Activated CD8-positive, alpha-beta memory T cell treated with anti-CD3 and anti-CD28 coated beads, Interleukin-2, amount 50 U/mL, for 1 hour (primary cell): ENCODE results near the gene USP49.
"Not testable (repeated sequence)": the region's sequence is repeated elsewhere in the genome, so short reads cannot be mapped to it uniquely, and the experiment has no call there.

ENCODE experiments used
- DNase-seq: peaks from one replicate; pipeline ENCODE4 v3.0.0-alpha.2; 2020; ENCODE audit errors: extremely low read depth

Gene USP49

GRCh38 chr6:41811946-41812345, 83.2 kb downstream of the USP49 start:
- not testable (repeated sequence) for DNase-seq

DNA sequence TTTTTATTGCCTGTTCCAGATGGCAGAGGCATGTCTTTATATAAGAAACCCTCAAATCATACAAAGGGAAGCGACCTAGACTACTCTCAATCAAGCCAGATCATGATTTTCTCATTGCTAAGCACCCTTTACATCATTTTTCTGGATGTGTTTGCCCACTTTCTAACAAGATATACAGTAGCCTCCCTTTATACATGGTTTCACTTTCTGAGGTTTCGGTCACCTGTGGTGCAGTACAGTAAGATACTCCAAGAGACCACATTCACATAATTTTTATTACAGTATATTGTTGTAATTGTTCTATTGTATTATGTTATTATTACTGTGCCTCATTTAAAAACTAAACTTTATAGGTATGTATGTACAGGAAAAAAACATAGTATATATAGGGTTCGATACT, 84.1 kb downstream of the USP49 start:
- no peak for DNase-seq

GRCh38 chr6:41805830-41806774, 89.1 kb downstream of the USP49 start:
- DNase-seq, result no peak

DNA sequence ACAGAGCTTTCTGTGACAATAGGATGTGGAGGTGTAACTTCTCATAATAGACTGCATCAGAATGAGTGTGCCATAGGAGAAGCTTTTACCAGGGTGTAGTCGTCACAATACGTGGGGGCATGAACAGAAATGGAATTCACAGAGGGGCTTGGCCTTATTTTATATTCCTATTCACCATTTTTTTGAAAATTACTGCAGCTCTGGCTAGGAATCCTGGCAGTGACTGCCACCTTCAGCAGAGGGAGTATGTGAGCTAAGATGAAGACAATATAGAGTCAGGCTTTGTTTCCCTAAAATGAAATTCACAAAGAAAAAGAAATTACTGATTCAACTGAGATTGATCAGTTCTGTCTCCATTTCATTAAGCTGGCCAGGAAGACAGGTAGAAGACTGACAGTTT, 93.8 kb downstream of the USP49 start:
- no peak for DNase-seq

DNA sequence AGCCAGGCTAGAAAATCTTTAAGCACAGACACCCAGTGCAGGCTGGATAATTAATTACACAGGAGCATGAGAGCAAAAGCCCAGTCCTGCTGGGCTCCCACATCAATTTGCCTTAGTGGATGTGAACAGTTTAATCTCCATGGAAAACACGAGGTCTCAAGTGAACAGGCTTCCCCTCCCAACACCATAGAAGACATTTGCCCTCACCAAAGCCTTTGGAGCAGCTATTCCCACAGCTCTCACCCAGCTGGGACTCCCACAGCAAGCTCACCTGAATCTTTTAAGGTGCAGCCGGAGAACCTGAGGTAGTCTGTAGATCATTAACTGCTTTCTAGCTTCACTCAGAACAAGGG, 95.6 kb downstream of the USP49 start:
- no peak for DNase-seq

- DNase-seq, result no peak
These were observed 96.1 kb downstream of the USP49 start for GRCh38 chr6:41798901-41799558.

GRCh38 chr6:41796474-41796873, 98.7 kb downstream of the USP49 start:
- no peak for DNase-seq

GRCh38 chr6:41791984-41792383, 103.2 kb downstream of the USP49 start:
- DNase-seq, result no peak

- DNase-seq, result no peak
These were observed 103.9 kb downstream of the USP49 start for GRCh38 chr6:41791305-41791704.

DNA sequence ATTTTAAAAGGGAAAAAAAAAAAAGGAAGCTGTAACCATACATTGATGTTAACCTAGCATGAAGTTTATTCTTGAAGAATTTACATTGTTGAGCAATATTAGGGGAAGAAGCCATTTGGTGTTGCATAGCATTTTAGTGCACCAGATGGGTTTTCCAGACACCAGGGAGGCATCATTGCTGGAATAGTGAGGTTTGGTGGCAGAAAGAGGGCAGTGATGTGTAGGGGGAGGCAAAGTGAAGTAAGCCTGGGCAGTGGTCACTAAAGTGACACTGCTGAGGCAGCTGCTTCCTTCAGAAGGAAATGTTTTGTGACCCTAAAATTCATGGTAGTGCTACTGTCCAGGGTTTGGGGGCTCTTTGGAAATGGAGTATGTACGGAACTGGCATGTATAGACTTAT, 105.1 kb downstream of the USP49 start:
- no peak for DNase-seq

- DNase-seq, result no peak
These were observed 105.8 kb downstream of the USP49 start for GRCh38 chr6:41789390-41789724.

GRCh38 chr6:41787219-41787917, 107.8 kb downstream of the USP49 start, which contains the start of gene TOMM6:
Gene TOMM6 (plus strand): TSS chr6:41787694. CDS start chr6:41787698, 4 bp downstream.
- peak; percentile 80 for DNase-seq

DNA sequence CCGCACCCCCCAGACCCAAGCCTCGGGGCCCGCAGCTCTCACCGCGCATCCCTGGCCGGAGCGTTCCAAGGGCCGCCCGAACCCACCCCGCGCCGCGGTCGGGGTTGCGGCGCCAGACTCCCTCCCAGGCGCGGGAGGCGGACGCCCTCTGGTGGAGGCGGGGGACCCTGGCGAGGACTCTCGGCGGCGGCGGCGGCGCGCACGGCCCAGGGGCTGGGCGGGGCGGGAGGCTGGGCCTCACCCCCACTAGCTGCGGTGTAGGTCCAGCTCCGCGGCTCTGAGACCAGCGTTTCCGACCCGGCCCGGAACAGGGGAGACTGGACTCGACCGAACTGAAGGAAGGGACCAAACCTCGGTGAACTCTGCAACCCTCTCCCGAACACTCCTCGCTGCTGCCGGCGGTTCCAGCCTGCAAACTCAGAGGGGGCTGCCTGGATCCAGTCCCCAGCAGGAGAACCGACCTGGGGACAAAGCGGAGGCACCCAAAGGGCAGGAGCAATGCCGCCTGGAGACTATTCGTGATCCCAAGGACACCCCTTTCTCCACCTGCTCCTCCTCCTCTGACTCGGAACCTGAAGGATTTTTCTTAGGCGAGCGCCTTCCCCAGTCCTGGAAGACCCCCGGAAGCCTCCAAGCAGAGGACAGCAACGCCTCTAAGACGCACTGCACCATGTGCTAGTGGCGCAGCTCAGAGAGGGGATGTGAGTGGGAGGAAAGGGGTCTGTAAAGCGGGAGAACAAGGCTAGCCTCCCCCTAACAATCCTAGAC, 108.5 kb downstream of the USP49 start:
- peak; percentile 52 for DNase-seq

DNA sequence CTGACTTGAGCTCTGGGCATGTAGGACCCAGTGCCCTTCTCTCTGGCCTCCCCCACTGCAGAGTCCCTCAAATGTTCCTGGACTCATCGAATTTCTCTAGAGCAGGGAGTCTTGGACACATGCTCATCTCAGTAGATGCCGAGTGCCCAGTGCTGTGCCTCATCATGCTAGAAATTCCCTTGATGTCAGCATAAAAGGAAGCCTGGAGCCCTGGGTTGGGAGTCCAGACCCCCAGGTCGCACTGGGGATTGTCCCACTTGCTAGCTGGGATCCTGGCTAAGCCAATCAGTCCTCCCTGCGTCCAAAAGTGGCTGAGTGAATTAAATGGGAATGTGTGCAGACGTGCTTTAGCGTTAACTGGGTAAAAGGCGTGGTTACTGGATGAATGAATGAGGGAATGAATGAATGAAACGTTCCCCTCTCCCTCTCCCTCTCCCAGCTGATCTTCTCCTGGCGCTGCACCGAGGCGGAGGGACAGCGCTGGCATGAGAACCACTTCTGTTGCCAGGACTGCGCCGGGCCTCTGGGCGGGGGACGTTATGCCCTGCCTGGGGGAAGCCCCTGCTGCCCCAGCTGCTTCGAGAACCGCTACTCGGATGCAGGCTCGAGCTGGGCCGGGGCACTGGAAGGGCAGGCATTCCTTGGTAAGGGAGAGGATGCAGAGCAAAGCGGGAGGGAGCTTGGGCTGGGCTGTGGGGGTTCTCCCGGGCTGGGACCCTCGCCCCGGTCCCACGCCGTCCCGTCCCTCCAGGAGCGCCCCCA, 109.3 kb downstream of the USP49 start:
- DNase-seq, result no peak

GRCh38 chr6:41785254-41785653, 109.9 kb downstream of the USP49 start:
- no peak for DNase-seq

DNA sequence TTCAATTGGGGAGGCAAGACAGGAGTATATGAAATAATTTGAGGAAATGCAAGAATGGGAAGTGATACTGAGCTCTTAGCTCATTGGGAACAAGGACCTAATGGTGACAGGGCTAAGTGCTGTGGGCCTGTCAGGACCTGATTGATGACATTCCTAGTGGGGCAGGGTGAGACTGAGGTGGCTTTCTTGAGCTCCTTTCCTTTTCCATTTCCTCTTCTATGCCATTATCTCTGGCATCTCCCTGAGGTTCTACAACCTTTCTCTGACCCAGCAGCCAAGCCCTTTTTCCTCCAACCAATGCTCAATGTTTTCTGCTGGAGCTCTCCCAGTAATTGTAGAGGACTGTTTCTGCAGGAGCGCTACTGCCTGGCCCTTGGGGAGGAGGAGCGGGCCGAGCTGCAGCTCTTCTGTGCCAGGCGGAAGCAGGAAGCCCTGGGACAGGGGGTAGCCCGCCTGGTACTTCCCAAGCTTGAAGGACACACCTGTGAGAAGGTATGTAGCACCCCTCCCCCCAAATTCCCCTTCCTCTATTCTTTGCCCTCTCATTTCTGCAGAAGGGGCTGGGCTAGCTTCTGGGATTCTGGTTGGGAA, 110.5 kb downstream of the USP49 start:
- no peak for DNase-seq

- DNase-seq, result no peak
These were observed 111.9 kb downstream of the USP49 start for GRCh38 chr6:41783106-41783780.

DNA sequence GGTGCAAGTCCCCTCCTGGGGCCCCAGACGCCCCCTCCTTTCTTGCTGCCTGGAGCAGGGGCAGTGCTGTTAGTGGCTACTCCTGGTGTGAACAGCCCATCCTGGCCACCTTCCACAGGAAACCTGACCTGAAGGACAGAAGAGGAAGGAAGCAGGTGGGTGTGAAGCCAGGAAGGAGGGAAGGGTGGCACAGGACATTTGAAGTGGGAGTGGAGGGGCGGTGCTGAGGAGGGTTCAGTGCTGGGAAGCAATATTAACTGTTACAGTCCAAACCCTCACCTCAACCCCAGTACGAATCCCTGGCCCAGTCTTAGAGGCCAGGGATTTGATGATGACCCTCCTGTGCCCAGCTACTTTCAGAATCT, 113.8 kb downstream of the USP49 start:
- DNase-seq, result no peak

DNA sequence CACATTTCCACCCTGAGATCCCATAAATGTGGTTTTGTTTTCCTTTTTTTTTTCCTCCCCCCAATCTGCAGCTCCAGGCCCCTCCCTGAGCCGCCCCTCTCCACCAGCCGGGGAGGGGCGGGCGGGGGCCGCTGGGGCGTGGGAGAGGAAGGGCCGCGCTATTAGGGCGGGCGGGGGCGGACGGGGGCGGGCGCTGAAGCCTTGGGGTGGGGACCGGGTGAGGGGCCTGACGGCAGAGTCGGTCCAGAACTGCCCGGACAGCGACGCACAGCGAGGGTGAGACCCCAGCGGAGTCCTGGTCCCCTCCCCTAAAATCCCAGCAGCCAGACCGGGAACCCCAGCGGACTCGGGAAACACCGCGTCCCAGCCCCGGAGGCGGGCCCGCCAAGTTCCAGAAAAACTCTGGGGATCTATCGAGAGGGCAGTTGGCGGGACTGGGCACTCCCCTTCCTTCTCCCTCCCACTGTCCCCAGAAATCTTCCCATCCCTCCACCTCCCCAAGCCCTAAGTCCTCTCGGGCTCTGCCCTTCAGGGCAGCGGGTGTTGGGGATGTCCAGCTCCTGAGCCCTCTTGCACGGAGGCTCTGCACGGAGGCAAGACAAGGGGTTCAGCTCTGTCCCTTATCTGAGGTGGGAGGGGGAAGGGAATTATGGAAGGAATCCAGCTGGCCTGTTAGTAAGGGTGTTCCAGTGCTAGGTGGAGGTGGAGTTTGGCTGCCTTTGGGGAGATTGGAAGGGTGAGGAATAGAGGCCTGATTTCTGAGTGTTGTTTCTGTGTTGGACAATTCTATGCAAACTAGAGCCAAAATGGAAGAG, 114.4 kb downstream of the USP49 start, which contains the start of gene PRICKLE4:
Gene PRICKLE4, plus strand, starts transcription at position 232 of the 815 bp plus-strand sequence. CDS start 2,692 bp downstream, outside the sequence.
- no peak for DNase-seq
